Nephron (organoid): ENCODE data around the gene HAUS3.

Experiments
- H3K27ac Mint-ChIP-seq, 3 experiments: 2 replicates each; pipeline ENCODE4 v1.8.0; 2020; ENCODE audit warnings: mixed read lengths in 3 of 3, mild to moderate bottlenecking in 2 of 3, moderate library complexity in 1 of 3
- H3K27me3 Mint-ChIP-seq: 2 replicates; pipeline ENCODE4 v1.8.0; 2021; ENCODE audit warnings: low read depth, mild to moderate bottlenecking, moderate library complexity, mixed read lengths
- H3K36me3 Mint-ChIP-seq: 2 replicates; pipeline ENCODE4 v1.8.0; 2020; ENCODE audit warnings: low read depth, mixed read lengths
- H3K4me1 Mint-ChIP-seq: 2 replicates; pipeline ENCODE4 v1.8.0; 2020; ENCODE audit warnings: mixed read lengths
- H3K4me3 Mint-ChIP-seq, 3 experiments: 2 replicates each; pipeline ENCODE4 v1.8.0; 2020; ENCODE audit warnings: mild to moderate bottlenecking in 3 of 3, mixed read lengths in 3 of 3, moderate library complexity in 2 of 3
- H3K9me3 Mint-ChIP-seq: 2 replicates; pipeline ENCODE4 v1.8.0; 2020; ENCODE audit warnings: mixed read lengths
- CTCF ChIP-seq, 3 experiments: fragments of 200-600 bp; sonication (generic); IDR thresholded peaks; one replicate each; pipeline ENCODE4 v1.5.0; 2021; ENCODE audit warnings: antibody characterized with exemption in 3 of 3; ENCODE audit not compliant: unreplicated experiment in 3 of 3

The HAUS3 gene

GRCh38 chr4:2269206-2269531 lies 27.2 kb upstream of the HAUS3 start:
- no peak for TF ChIP-seq CTCF (IDR thresholded peaks at IDR 0.05; ENCODE audit: unreplicated experiment in 3 of 3)
- H3K9me3 Mint-ChIP-seq = no peaks in the 10 kb centered on the region
- H3K4me3 Mint-ChIP-seq = peak overlapping the region in 1 of 3 experiments; percentile 5
- H3K27me3 Mint-ChIP-seq = no peaks in the 10 kb centered on the region
- no peaks in the 10 kb centered on the region for H3K36me3 Mint-ChIP-seq
- peaks cover 30% of the 10 kb centered on the region for H3K4me1 Mint-ChIP-seq
- peak overlapping the region in 2 of 3 experiments; percentile 25 to 69 for H3K27ac Mint-ChIP-seq

- H3K9me3 Mint-ChIP-seq = no peaks in the 10 kb centered on the region
- peak overlapping the region in 1 of 3 experiments; percentile 69 for H3K27ac Mint-ChIP-seq
- no peaks in the 10 kb centered on the region for H3K36me3 Mint-ChIP-seq
- H3K27me3 Mint-ChIP-seq = no peaks in the 10 kb centered on the region
- H3K4me1 Mint-ChIP-seq = peaks cover 28% of the 10 kb centered on the region
- no peak overlapping the region for H3K4me3 Mint-ChIP-seq
- TF ChIP-seq CTCF (IDR thresholded peaks at IDR 0.05; ENCODE audit: unreplicated experiment in 3 of 3) = no peak
Observed at GRCh38 chr4:2268357-2269205, 26.7 kb upstream of the HAUS3 start.

GRCh38 chr4:2267841-2268240 lies 25.9 kb upstream of the HAUS3 start:
- Mint-ChIP-seq H3K4me1 (peaks cover 24% of the 10 kb centered on the region), H3K36me3 (no peaks in the 10 kb centered on the region), H3K9me3 (no peaks in the 10 kb centered on the region), H3K4me3 (no peak overlapping the region), H3K27me3 (no peaks in the 10 kb centered on the region), H3K27ac (no peak overlapping the region)
- TF ChIP-seq CTCF (IDR thresholded peaks at IDR 0.05; ENCODE audit: unreplicated experiment in 3 of 3) = no peak

- no peaks in the 10 kb centered on the region for H3K9me3 Mint-ChIP-seq
Observed at GRCh38 chr4:2267320-2267811, 25.4 kb upstream of the HAUS3 start.

GRCh38 chr4:2266821-2267220 lies 24.9 kb upstream of the HAUS3 start:
- no peak for TF ChIP-seq CTCF (IDR thresholded peaks at IDR 0.05; ENCODE audit: unreplicated experiment in 3 of 3)
- Mint-ChIP-seq H3K4me1 (peaks cover 19% of the 10 kb centered on the region), H3K9me3 (no peaks in the 10 kb centered on the region)

More at GRCh38 chr4:2267320-2267811, 25.4 kb upstream of the HAUS3 start:
- Mint-ChIP-seq H3K27me3 (no peaks in the 10 kb centered on the region), H3K4me3 (no peak overlapping the region), H3K4me1 (peaks cover 21% of the 10 kb centered on the region), H3K27ac (no peak overlapping the region), H3K36me3 (no peaks in the 10 kb centered on the region)
- no peak for TF ChIP-seq CTCF (IDR thresholded peaks at IDR 0.05; ENCODE audit: unreplicated experiment in 3 of 3)

GRCh38 chr4:2266181-2266580 lies 24.3 kb upstream of the HAUS3 start:
- no peaks in the 10 kb centered on the region for H3K27me3 Mint-ChIP-seq
- H3K4me1 Mint-ChIP-seq = peaks cover 19% of the 10 kb centered on the region
- TF ChIP-seq CTCF (IDR thresholded peaks at IDR 0.05; ENCODE audit: unreplicated experiment in 3 of 3) = no peak
- peak overlapping the region in 2 of 3 experiments; percentile 86 to 92 for H3K27ac Mint-ChIP-seq
- H3K9me3 Mint-ChIP-seq = no peaks in the 10 kb centered on the region
- no peaks in the 10 kb centered on the region for H3K36me3 Mint-ChIP-seq
- H3K4me3 Mint-ChIP-seq = no peak overlapping the region

More at GRCh38 chr4:2266821-2267220, 24.9 kb upstream of the HAUS3 start:
- Mint-ChIP-seq H3K27ac (no peak overlapping the region), H3K27me3 (no peaks in the 10 kb centered on the region), H3K4me3 (no peak overlapping the region), H3K36me3 (no peaks in the 10 kb centered on the region)
